Measurements from ENCODE around the gene ADAMTS7. TPM values are rescaled to one million over a fixed set of nuclear protein-coding genes. Genes with fewer than 3 reads are reported as not detected.
A peak's percentile ranks its signal among the peaks of the same experiment; 100 is the strongest.
"Not testable (repeated sequence)": the region's sequence is repeated elsewhere in the genome, so short reads cannot be mapped to it uniquely, and the experiment has no call there.

The ADAMTS7 gene
- total RNA-seq, 1 experiment from 2014 or later = 4.2 TPM

- H4K20me1 ChIP-seq (ENCODE audit: low read length); H3K27me3 ChIP-seq (ENCODE audit: low read length); H2AFZ ChIP-seq (ENCODE audit: low read length); H3K9ac ChIP-seq (ENCODE audit: low read length); BruUV-seq (replicated peaks); H3K36me3 ChIP-seq (ENCODE audit: low read depth, low read length); H3F3A ChIP-seq (ENCODE audit: low read length, unreplicated experiment); H3K27ac ChIP-seq (ENCODE audit: low read length); H3K79me2 ChIP-seq (ENCODE audit: low read length); intact Hi-C loops (cut with micrococcal nuclease); ATAC-seq; CTCF ChIA-PET; H3K4me1 ChIP-seq (ENCODE audit: insufficient read depth, low read length); H3K4me3 ChIP-seq (ENCODE audit: low read length); H3K9me2 ChIP-seq (replicated peaks; ENCODE audit: low read length); POLR2A ChIA-PET (ENCODE audit: unreplicated experiment); DNase-seq; H3K4me2 ChIP-seq (ENCODE audit: low read length); H3K9me3 ChIP-seq (ENCODE audit: low read length): not testable (repeated sequence)
Measured at GRCh38 chr15:78741674-78742073, 69.6 kb downstream of the ADAMTS7 start.

GRCh38 chr15:78740904-78741274 lies 70.4 kb downstream of the ADAMTS7 start:
- Histone ChIP-seq H3K9me2 (replicated peaks; ENCODE audit: low read length) (no peaks in the 10 kb centered on the region), H3K4me3 (ENCODE audit: low read length) (no peak overlapping the region), H3K79me2 (ENCODE audit: low read length) (no peaks in the 10 kb centered on the region), H3K27me3 (ENCODE audit: low read length) (no peaks in the 10 kb centered on the region), H3K4me1 (ENCODE audit: insufficient read depth, low read length) (no peaks in the 10 kb centered on the region), H3F3A (ENCODE audit: low read length, unreplicated experiment) (no peaks in the 10 kb centered on the region), H3K9me3 (ENCODE audit: low read length) (no peaks in the 10 kb centered on the region), H2AFZ (ENCODE audit: low read length) (no peak overlapping the region), H3K9ac (ENCODE audit: low read length) (no peak overlapping the region), H3K27ac (ENCODE audit: low read length) (no peak overlapping the region), H3K4me2 (ENCODE audit: low read length) (no peak overlapping the region), H3K36me3 (ENCODE audit: low read depth, low read length) (no peaks in the 10 kb centered on the region), H4K20me1 (ENCODE audit: low read length) (no peaks in the 10 kb centered on the region)
- DNase-seq = no peak
- ChIA-PET POLR2A (ENCODE audit: unreplicated experiment) (no interaction called here), CTCF (no interaction called here)
- TF ChIP-seq EZH2phosphoT487 (IDR thresholded peaks at IDR 0.05; ENCODE audit: borderline replicate concordance, low read length) (no peak), CTCF (conservative IDR thresholded peaks at IDR 0.05; ENCODE audit: low read depth, low read length) (no peak), EZH2 (IDR thresholded peaks at IDR 0.05; ENCODE audit: low read length, unreplicated experiment) (no peak)
- ATAC-seq = no peak
- intact Hi-C loops (cut with micrococcal nuclease) = no loop called here
- no TSS peak for BruUV-seq (replicated peaks)

- DNase-seq = peak; percentile 66
- no peak overlapping the region for H3K27ac ChIP-seq (ENCODE audit: low read length)
- no peaks in the 10 kb centered on the region for H3K79me2 ChIP-seq (ENCODE audit: low read length)
- no peaks in the 10 kb centered on the region for H3K27me3 ChIP-seq (ENCODE audit: low read length)
- TF ChIP-seq EZH2phosphoT487 (IDR thresholded peaks at IDR 0.05; ENCODE audit: borderline replicate concordance, low read length) = no peak
- TF ChIP-seq CTCF (conservative IDR thresholded peaks at IDR 0.05; ENCODE audit: low read depth, low read length) = peak; percentile 65
- no peak for TF ChIP-seq EZH2 (IDR thresholded peaks at IDR 0.05; ENCODE audit: low read length, unreplicated experiment)
- no peaks in the 10 kb centered on the region for H3F3A ChIP-seq (ENCODE audit: low read length, unreplicated experiment)
- H3K4me1 ChIP-seq (ENCODE audit: insufficient read depth, low read length) = no peaks in the 10 kb centered on the region
- intact Hi-C loops (cut with micrococcal nuclease) = no loop called here
- peak overlapping the region; percentile 31; the same call in 1 of the 2 replicates for H3K4me2 ChIP-seq (ENCODE audit: low read length)
- H2AFZ ChIP-seq (ENCODE audit: low read length) = peak overlapping the region; percentile 67; the same call in 1 of the 2 replicates
- H3K4me3 ChIP-seq (ENCODE audit: low read length) = no peak overlapping the region
- H3K9me3 ChIP-seq (ENCODE audit: low read length) = no peaks in the 10 kb centered on the region
- BruUV-seq (replicated peaks) = no TSS peak
- ChIA-PET CTCF (no interaction called here), POLR2A (ENCODE audit: unreplicated experiment) (no interaction called here)
- H3K9me2 ChIP-seq (replicated peaks; ENCODE audit: low read length) = no peaks in the 10 kb centered on the region
- H3K9ac ChIP-seq (ENCODE audit: low read length) = no peak overlapping the region
- peak; percentile 70 for ATAC-seq
- no peaks in the 10 kb centered on the region for H3K36me3 ChIP-seq (ENCODE audit: low read depth, low read length)
- no peaks in the 10 kb centered on the region for H4K20me1 ChIP-seq (ENCODE audit: low read length)
Measured at GRCh38 chr15:78739996-78740903, 71.0 kb downstream of the ADAMTS7 start.

Data from PC-3 (cell line).